A673 (cell line): ENCODE data around the gene FOXC1. TPM values are rescaled to one million over a fixed set of nuclear protein-coding genes. Genes with fewer than 3 reads are reported as not detected.
A peak's percentile ranks its signal among the peaks of the same experiment; 100 is the strongest.

Experiments used
- BruUV-seq: library from RNA; stranded (reverse); fragments of 400-500 nt; replicated peaks from 2 replicates; lab custom pipeline; 2021; lab: Mats Ljungman, UMichigan
- CTCF ChIA-PET: fragments of 300-600 bp; sonication (Branson Sonifier 250); formaldehyde crosslinking; loops from one replicate; lab custom pipeline; 2022; ENCODE audit warnings: antibody characterized with exemption; lab: Charles Lee
- POLR2A ChIA-PET: fragments of 300-600 bp; sonication (Branson Sonifier 250); formaldehyde crosslinking; loops from one replicate; lab custom pipeline; 2022; ENCODE audit warnings: antibody characterized with exemption; ENCODE audit not compliant: low non-redundant PET; lab: Charles Lee
- DNase-seq: peaks from one replicate; pipeline ENCODE4 v3.0.0-alpha.2; 2015; ENCODE audit warnings: low spot score
- H3K27ac ChIP-seq: fragments of 200-600 bp; sonication (generic); 2 replicates; pipeline ENCODE4 v1.5.1; 2016; ENCODE audit warnings: mixed run types, low read depth, mild to moderate bottlenecking, mixed read lengths, antibody characterized with exemption, low read length; ENCODE audit not compliant: poor library complexity, severe bottlenecking
- H3K27me3 ChIP-seq: fragments of 200-600 bp; sonication (generic); replicated peaks from 2 replicates; pipeline ENCODE4 v1.6.1; 2017; ENCODE audit warnings: mixed run types, low read depth, mild to moderate bottlenecking, mixed read lengths, antibody characterized with exemption, low read length; ENCODE audit not compliant: insufficient read depth, poor library complexity
- H3K36me3 ChIP-seq: fragments of 200-600 bp; sonication (generic); 2 replicates; pipeline ENCODE4 v1.6.1; 2016; ENCODE audit warnings: mixed run types, mild to moderate bottlenecking, mixed read lengths, antibody characterized with exemption, low read length; ENCODE audit not compliant: insufficient read depth, poor library complexity, severe bottlenecking
- H3K4me1 ChIP-seq: fragments of 200-600 bp; sonication (generic); 2 replicates; pipeline ENCODE4 v1.6.1; 2017; ENCODE audit warnings: mixed run types, mild to moderate bottlenecking, mixed read lengths, antibody characterized with exemption, low read length; ENCODE audit not compliant: insufficient read depth, poor library complexity, severe bottlenecking
- H3K4me3 ChIP-seq: fragments of 200-600 bp; sonication (generic); 2 replicates; pipeline ENCODE4 v1.5.1; 2016; ENCODE audit warnings: low read depth, mixed run types, mild to moderate bottlenecking, mixed read lengths, low read length; ENCODE audit not compliant: poor library complexity, severe bottlenecking
- H3K9me3 ChIP-seq: fragments of 200-600 bp; sonication (generic); 2 replicates; pipeline ENCODE4 v1.6.1; 2016; ENCODE audit warnings: mixed run types, low read depth, mild to moderate bottlenecking, mixed read lengths, antibody characterized with exemption, low read length; ENCODE audit not compliant: poor library complexity, severe bottlenecking
- CTCF ChIP-seq: fragments of 300-800, 200-600 bp; sonication (generic); conservative IDR thresholded peaks from 2 replicates; pipeline ENCODE4 v1.5.1; 2017; ENCODE audit warnings: low read depth, mild to moderate bottlenecking, antibody characterized with exemption, low read length, moderate library complexity, mixed read lengths
- EZH2 ChIP-seq: fragments of 200-600 bp; sonication (generic); IDR thresholded peaks from 2 replicates; pipeline ENCODE4 v1.6.1; 2017; ENCODE audit warnings: borderline replicate concordance, low read depth, mild to moderate bottlenecking, mixed read lengths, antibody characterized with exemption, low read length; ENCODE audit not compliant: poor library complexity, severe bottlenecking
- intact Hi-C: fragments of 100-400 bp; cut with micrococcal nuclease; formaldehyde crosslinking; loops from one replicate; pipeline ENCODE4 v1.10.0; 2022; ENCODE audit not compliant: unreplicated experiment
- total RNA-seq: library from RNA; stranded (reverse); gene quantifications from 2 replicates; pipeline ENCODE4 v1.2.3, GENCODE V29; 2021

Gene FOXC1
- total RNA-seq, 1 experiment from 2014 or later, result 0.49 TPM

DNA sequence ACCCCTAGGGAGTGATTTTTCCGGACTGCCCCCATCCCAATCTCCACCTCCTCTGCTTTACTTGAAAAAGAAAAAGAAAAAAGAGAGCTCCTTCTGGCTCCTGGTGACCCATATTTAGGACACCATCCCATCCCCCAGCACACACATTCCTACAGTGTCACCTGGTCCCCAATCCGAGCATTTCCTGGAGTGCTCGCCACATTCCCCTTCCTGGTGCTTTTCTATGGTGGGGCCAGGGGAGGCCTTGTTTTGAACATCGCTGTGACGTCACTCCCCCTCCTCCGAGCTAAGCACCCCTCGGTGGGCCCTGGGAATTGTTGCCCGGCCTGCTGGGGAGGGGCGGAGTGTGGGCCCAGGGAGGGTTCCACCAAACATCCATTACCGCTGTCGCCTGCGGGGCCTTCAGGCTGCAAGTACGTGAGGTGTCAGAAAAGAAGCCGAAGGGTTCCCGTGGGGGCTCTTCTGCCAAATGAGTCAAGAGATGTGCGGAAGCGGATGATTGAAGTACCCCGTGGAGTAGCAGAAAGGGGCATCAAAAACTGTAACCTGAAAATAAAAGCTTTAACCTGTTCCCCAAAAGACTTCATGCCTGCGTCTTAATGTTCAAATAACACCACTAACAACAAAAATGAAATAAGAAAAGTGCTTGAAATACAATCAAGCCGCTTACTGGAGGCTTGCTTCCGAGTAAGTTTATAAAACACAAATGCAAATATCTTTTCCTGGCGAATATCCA is 2.8 kb upstream of the FOXC1 start:
- Histone ChIP-seq H3K4me1 (peaks cover 27% of the 10 kb centered on the region), H3K9me3 (no peaks in the 10 kb centered on the region), H3K27me3 (peaks cover 64% of the 10 kb centered on the region), H3K27ac (no peak overlapping the region), H3K4me3 (peak overlapping the region; percentile 1), H3K36me3 (no peaks in the 10 kb centered on the region)
- no TSS peak for BruUV-seq
- TF ChIP-seq EZH2 (no peak), CTCF (no peak)
- peak; percentile 70 for DNase-seq
- intact Hi-C loops, result no loop called here
- POLR2A ChIA-PET, result no interaction called here
- CTCF ChIA-PET, result interaction anchor here (1.2 to 1.3 kb wide), 3 partner anchors 497 to 747 kb away, joined by 3 to 4 read pairs (median 3); no protein-coding TSS in a partner anchor

DNA sequence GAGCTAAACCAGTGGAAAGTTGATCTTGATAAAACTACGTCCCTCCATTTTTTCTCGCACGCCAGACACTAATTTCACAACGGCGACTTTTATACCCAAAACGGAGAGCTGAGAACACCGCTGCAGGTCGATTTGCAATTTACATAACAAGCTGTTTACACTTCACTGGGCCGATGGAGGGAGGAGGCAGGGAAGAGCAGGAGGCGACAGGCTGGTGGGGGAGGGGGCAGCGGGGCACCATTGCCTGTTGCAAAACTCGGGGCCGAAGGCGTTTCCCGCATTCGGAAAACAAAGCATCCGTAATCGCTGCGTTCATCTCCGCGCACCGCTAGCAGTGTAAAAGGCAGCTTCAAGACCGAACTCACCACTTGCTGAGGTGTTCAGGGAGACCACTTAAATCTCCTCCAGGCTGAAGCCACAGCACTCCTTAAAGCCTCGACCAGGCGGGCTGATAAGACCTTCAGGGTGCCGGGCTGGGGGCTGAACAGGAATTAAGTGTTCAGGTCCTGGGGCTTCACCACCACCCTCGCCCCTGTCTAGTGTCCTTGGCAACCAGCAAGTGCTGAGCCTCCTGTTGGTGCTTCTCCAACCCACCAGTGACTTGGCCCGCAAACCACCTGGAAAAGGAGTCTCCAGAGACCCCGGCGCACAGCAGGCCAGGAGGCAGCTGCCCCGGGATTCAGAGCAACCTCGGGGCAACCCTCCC is 2.0 kb upstream of the FOXC1 start:
- DNase-seq, result no peak
- Histone ChIP-seq H3K27me3 (peaks cover 71% of the 10 kb centered on the region), H3K4me1 (peaks cover 27% of the 10 kb centered on the region), H3K27ac (no peak overlapping the region), H3K36me3 (no peaks in the 10 kb centered on the region), H3K4me3 (peak overlapping the region; percentile 1), H3K9me3 (no peaks in the 10 kb centered on the region)
- POLR2A ChIA-PET, result no interaction called here
- intact Hi-C loops, result no loop called here
- no TSS peak for BruUV-seq
- TF ChIP-seq CTCF, result no peak
- no peak for TF ChIP-seq EZH2
- CTCF ChIA-PET, result interaction anchor here (1.2 to 1.3 kb wide), 2 partner anchors 498 to 746 kb away, joined by 3 to 4 read pairs; no protein-coding TSS in a partner anchor

- no TSS peak for BruUV-seq
- TF ChIP-seq CTCF, result no peak
- peak; percentile 40 for TF ChIP-seq EZH2
- Histone ChIP-seq H3K27ac (no peak overlapping the region), H3K4me3 (no peak overlapping the region), H3K27me3 (peaks cover 79% of the 10 kb centered on the region), H3K9me3 (no peaks in the 10 kb centered on the region), H3K36me3 (no peaks in the 10 kb centered on the region), H3K4me1 (peaks cover 31% of the 10 kb centered on the region)
- CTCF ChIA-PET, result interaction anchor here (1.2 kb wide), 1 partner anchor 746 kb away, joined by 4 read pairs; no protein-coding TSS in a partner anchor
- no peak for DNase-seq
- POLR2A ChIA-PET, result no interaction called here
- intact Hi-C loops, result no loop called here
These were observed 1.3 kb upstream of the FOXC1 start for GRCh38 chr6:1608222-1609040.
